GM18499 (cell line): Measurements from ENCODE around the gene PACS2.
"Not testable (repeated sequence)": the region's sequence is repeated elsewhere in the genome, so short reads cannot be mapped to it uniquely, and the experiment has no call there.

ENCODE experiments used
- ATAC-seq: cut with Tn5 transposase; IDR thresholded peaks from one replicate; pipeline ENCODE4 v1.9.1; 2021; ENCODE audit warnings: moderate number of reproducible peaks; ENCODE audit not compliant: insufficient read depth, unreplicated experiment

The PACS2 gene

DNA sequence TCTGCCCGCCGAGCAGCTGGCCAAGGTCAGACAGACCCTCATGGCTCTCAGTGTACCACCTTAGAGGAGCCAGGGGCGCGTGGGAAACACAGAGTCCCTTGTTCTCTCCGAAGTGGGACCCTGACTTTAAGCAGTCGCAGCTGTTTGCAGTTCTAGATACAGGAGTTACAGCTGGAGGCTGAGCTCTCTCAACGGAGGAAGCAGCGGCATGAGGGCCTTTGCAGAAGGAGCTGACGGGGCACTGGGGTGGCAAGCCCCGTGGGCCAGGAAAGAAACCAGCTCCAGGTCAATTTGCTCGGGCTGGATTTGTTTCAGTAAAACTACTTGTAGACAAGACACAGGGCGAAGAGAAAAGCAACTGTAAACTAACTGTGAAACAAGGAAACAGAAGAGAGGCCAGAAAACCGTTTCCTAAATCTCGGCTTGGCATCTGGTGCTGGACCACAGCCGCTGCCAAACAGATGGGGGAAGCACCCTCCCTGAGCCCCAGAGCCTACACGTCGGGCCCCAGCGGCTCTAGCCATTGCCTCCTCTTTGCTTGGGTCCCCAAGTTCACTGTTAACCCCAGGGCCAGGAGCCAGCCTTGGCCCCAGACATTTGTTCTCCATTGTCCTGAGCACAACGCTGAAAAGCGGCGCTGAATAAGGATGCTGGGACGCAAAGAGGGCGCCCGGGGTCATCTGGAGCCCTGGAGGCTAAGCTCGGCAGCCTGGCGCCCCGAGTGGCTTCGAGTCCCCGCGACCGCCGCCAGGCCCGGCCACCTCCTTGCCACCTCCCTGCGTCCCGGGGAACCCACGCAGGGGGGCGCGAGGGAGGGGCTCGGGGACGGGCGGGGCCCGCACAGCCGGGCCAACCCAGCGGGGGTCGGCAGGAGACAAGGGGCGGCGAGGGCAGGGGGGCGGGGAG is 914 bp upstream of the PACS2 start:
- ATAC-seq: no peak

GRCh38 chr14:105315211-105315721 is 718 bp downstream of the PACS2 start:
- ATAC-seq: no peak

DNA sequence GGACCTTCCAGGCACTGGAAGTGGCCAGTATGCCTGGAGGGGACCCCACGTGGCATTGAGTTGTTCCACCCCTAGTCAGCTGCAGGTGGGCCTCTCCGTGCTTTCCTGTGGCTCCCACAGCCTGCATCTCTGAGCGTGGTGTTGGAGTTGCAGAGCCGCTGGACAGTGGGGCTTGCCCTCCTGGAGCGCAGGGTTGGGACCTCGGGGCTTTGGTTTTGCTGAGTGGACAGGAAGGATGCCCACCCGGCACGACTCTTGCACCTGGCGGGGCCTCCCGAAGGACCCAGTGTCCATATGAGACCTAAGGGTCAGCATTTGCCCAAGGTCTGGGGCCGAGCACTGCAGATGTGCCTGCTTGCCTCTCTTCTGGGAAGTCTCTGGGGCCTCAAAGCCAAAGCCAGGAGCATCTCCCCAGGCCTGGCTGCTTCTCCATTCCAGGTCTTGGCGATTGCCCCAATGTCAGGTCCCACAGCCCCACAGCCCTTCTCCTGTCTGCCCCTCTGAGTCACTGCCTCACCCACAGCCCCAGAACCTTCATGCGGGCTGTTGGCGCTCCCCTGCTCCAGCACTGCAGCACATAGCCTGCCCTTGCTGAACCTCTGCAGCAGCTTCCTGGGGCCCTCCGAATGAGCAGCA is 1.5 kb downstream of the PACS2 start:
- no peak for ATAC-seq

GRCh38 chr14:105316577-105316941 is 2.0 kb downstream of the PACS2 start:
- ATAC-seq: no peak

GRCh38 chr14:105316968-105317510 is 2.5 kb downstream of the PACS2 start:
- no peak for ATAC-seq

DNA sequence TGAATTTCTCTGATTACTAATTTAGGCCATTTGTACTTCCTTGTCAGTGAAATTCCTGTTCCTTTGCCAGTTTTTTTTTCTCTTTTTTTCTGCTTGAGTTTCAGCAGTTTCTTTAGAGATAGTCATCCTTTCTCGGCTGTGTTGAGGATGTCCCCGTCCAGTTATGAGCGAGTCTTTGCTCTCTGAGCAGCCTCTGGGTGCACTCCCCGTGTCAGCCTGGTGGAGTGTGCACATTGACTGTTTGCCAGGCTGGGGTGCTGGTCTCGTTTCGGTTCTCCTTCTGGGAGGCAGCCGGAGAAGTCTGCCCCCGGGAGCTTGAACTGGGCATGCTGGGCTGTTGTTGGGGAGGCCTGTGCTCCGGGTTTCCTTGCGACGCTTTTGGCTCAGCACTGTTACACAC is 3.0 kb downstream of the PACS2 start:
- no peak for ATAC-seq

DNA sequence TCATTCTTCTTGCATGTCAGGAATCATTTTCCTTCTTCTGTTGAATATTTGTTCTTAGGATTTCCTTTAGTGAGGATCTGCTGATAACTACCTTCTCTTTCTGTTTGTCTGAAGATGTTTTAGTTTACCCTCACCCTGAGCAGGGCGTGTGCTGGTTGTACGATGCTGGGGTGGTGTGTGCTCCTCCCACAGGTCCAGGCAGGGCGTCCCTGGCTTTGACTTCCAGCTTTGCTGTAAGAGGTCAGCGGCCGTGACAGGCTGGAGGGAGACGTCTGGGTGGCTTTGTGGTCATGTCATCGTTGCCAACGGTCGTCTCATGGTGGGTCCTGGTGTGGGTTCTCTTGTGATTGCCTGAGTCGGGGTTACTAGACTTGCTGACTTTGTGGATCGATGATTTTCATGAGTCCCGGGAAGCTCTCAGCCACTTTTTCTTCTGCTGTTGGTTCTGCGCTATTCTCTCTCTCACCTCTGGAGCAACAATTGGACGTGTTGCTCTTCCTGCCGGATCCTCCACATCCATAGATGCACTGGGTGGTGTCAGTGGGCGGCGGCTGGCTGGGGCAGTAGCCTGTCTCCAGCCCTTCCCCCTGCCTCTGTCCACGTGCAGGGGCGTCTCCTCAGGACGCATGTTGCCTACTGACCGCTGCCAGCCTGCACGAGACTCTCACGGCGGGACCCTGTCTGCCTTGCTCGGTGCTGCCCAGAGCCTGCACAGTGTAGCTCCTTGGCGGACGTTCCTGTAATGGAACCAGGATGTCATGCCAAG is 8.4 kb downstream of the PACS2 start:
- no peak for ATAC-seq

DNA sequence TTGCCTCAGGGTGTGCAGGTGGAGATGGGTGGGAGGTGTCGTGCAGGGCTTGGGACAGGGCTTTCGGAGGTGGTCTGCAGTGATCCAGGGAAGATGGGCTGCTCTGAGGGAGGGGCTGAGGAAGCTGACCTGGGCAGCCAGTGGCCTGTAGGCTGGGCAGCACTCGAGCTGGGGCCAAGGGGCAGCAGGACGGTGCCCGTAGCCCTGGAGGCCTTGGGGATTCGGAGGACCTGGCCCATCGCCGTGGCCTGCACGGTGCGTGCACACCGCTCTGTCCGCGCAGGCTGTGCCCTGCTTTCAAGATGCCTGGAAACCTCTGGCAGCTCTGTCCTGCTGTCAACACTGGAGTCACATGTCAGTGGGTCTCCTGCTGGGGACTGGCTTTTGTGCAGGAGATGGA is 9.1 kb downstream of the PACS2 start:
- ATAC-seq: no peak

DNA sequence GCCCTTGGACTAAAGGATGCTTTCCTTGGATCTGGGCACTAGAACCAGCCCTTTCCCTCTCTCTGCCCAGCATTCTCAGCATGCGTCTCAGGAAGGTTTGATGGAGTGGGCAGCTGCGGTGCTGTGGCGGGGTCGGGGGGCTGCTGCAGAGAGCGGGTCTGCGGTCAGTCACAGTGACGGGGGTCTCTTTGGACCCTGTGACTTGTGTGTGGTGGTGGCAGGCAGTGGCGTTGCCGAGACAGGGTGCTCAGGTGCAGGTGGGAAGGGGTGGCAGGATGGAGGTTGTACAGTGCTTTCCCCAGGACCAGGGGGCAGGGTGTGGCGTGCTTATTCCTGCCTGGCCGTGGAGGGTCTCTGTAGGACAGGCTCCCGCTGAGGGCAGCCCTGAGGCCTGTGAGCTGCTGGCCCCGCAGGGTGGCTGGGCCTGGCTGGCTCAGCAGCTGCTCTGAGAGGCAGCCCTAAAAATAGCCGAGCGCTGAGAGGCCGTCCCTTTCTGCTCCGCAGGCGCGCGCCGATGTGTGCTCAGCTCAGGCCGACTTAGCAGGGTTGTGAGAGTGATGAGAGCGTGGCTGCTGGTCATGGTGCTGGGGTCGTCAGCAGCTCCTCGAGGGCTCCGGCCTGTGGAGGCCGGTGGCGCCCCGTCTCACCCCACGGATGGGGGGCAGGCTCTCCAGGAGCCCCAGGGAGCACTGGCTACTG is 9.7 kb downstream of the PACS2 start:
- ATAC-seq: no peak

DNA sequence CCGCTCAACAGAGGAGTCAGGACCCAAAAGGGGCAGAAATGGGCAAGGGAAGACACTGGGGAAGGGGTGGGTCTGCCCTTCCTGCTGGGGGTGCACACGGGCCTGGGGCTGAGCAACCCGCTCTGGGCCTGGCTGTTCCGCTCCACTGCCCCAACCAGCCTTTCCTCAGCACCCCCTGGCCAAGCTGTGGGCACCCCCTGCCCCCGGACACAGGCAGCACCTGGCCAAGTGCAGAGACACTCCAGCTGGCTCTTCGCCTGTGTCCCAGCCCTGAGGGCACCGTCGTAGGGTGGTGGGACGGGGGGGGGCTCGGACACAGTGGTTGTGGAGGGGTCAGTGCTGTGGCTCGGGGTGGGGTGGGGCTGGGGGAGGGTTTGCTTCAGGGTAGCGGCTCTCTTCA is 10.3 kb downstream of the PACS2 start:
- no peak for ATAC-seq

DNA sequence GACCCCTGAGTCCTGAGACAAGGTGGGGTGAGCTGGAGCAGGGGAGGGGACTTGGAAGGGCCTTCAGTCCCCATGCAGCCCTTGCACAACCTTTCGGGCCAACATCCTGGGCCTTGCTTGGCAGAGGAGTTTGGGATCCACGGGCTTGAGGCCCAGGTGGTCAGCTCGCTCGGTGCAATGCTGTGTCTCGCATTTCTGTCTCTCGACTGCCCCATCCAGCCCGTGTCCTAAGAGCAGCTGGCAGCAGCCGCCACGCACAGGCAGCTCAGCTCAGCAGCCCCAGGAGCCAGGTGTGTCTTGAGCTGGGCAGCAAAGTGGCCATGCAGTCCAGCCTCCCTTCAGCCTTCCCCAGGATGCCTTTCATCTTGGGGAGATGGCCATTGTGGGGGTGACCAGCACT is 10.8 kb downstream of the PACS2 start:
- no peak for ATAC-seq

GRCh38 chr14:105325716-105326567 is 11.4 kb downstream of the PACS2 start:
- no peak for ATAC-seq

- ATAC-seq: no peak
Measured at GRCh38 chr14:105326568-105326867, 12.0 kb downstream of the PACS2 start.

- no peak for ATAC-seq
Measured at GRCh38 chr14:105326891-105327694, 12.5 kb downstream of the PACS2 start.

GRCh38 chr14:105327695-105328045 is 13.1 kb downstream of the PACS2 start:
- not testable (repeated sequence) for ATAC-seq

DNA sequence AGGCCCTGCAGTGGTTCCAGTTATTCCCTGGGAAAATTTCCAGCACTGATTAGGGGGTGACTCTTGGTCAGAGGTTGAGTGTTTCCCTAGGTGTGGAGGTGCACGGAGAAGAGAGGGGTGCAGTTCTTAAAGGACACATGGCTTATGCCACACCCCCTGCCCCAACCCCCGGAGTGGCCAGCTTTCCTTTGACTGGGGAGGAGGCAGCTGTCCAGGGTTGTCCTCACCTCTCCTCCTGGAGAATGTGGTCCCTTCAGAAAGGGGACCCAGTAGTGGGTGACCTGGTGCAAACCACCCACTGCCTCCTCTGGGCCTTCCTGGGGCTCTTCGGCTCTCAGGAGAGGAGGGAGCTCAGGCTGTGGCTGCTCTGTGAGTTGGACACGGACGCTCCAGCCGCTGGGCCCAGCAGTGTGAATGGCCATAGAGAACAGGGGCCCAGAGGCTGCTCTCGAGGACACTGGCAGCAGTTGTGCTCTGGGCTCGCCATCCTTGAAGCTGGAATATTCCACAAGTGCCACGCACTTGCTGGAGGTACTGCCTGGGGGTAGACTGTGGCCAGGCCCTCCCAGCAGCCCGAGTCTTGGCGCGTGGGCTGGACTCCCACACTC is 13.6 kb downstream of the PACS2 start:
- no peak for ATAC-seq

DNA sequence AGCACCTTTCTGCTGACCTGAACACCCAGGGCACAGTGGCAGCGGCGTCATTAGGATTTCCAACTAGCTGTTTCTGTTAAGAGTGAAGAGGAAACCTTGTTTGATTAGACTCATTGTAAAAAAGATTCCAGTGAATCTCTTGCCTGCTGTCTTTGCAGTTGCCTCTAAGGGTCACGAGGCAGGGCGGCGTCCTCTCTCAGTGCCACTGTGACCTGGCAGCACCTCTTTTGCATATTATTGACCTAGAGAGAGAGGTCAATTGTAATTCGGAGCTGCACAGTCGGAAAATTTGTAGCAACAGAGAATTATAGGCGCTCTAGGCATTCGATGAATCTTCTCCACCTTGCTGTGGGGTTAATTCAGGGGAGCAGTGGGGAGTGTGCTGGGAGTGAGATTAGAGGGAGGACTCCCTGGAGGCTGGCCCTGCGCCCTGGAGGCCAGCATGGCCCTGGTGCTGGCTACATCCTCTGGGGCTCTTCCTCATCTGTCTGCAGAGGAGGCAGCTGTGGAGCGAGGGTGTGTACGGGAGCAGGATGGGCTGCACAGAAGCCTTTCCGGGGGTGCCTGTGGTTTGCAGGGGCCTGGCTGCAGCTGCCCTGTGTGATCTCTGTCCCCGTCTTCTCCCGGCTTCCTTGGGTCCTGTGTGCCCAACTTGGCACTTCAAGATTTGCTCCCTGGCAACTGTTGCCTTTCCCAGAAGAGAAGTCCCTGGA is 14.3 kb downstream of the PACS2 start:
- ATAC-seq: no peak
